HG03565 (cell line): Measurements from ENCODE around the gene AURKA.

Experiments used
- ATAC-seq: cut with Tn5 transposase; IDR thresholded peaks from one replicate; pipeline ENCODE4 v1.9.1; 2021; ENCODE audit warnings: mild to moderate bottlenecking, moderate library complexity; ENCODE audit not compliant: unreplicated experiment

AURKA gene

DNA sequence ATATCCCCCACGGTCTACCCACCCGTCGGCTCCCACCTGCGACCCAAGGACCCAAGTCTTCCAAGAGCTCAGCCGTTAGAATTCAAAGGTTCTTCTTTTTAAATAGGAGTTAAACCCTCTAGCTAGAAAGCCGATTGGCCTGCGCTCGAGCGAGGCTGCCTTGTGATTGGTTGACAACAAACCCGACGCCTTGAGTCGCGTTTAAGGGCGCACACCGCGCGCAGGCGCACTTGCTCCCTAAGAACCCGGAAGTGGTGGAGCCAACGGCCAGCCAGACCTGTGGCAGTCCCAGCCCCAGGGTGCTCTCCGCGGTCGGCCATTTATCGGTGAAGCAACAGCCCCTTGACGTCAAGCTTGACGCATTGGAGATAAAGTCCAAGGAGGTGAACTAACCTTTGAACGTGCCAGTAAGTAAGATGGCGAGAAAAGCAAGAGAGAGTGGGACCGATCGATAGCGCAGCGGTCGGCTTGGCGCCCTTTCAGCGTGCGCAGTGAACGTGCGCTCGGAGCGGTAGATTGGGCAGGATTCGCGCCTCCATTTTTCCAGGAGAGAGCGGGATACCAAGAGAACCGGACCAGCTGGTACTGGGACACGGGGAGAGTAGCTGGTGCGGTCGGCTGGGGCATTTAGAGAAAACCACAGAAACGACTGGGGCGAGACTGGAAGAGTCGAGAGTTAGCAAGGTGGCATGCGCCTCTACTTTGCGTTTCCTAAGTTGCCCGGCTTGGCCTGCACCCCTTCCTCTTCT, at the start of gene AURKA, which contains the start of gene CSTF1:
TSS of gene AURKA (minus strand) at position 84 of the 749 bp plus-strand sequence. CDS start 4,018 bp downstream, outside the sequence.
TSS of gene CSTF1 (plus strand) at position 514 of the 749 bp plus-strand sequence. CDS start 2,908 bp downstream, outside the sequence.
- ATAC-seq: peak; percentile 91

DNA sequence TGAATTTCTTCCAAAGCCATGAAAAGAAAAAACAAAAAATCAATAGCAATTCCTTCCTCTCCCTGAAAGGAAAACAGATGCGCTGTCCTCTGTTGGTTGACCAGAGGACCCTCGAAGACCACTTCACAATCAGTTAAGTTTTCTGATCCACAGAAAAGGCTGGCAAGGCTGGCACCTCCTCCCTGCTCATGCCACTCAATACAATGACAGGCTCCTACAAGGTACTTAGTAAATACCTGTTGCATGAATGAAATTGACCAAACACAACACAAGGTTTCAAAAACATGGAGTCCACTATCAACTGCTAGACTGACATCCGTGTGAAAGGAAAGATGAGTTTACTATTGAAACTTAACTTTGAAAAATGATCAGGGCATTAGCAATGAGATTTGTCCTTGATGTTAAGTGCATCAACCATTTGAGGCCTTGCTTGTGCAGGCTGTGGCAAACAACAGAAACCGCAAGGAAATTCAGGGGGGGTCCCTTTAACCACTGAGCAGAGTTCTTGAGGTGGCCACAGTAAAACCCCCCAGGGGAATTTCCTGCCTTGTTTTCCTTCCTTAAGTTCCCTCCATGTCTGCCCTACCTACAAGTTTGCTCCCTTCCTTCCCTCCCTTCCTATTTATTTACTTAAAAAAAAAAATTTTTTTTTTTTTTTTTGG, 48.5 kb upstream of the AURKA start:
- ATAC-seq: peak; percentile 60

DNA sequence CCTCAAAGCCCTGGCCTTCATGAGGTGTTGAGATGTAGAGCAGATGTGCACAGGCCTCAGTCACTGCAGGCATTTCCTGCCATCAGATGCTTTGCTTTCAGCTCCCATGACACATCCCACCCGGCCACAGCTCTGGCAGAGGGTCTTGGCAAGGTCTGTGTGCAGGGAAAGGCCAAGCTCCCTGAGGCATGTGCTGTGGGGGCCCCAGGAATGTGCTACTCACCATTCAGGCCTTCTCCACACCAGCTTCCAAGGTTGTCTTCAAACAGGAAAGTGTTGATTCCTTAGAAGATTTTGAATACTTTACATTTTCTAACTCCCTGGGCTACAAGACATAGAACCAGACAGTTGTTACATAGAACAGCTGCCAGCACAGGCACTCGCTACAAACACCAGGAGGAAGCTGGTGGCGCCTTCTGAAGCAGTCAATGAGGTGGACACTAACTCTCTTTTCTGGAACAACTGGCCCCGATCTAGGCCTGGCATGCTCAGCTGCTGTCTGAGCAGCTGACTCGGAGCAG, 47.8 kb upstream of the AURKA start:
- no peak for ATAC-seq

DNA sequence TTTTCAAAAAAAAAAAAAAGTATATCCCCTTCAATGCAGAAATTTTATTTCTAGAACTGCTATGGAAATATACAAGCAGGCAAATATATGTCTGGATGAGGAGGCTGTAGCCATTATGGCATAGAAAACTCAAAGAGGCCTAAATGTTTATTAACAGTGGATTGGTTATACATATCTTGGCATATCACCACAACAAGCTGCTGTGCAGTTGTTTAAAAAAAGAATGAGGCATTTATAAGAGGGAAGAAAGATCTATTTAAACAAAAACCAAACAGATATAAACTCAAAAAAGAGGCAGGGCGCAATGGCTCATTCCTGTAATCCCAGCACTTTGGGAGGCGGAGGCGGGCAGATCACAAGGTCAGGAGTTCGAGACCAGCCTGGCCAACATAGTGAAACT, 46.3 kb upstream of the AURKA start:
- ATAC-seq: no peak

DNA sequence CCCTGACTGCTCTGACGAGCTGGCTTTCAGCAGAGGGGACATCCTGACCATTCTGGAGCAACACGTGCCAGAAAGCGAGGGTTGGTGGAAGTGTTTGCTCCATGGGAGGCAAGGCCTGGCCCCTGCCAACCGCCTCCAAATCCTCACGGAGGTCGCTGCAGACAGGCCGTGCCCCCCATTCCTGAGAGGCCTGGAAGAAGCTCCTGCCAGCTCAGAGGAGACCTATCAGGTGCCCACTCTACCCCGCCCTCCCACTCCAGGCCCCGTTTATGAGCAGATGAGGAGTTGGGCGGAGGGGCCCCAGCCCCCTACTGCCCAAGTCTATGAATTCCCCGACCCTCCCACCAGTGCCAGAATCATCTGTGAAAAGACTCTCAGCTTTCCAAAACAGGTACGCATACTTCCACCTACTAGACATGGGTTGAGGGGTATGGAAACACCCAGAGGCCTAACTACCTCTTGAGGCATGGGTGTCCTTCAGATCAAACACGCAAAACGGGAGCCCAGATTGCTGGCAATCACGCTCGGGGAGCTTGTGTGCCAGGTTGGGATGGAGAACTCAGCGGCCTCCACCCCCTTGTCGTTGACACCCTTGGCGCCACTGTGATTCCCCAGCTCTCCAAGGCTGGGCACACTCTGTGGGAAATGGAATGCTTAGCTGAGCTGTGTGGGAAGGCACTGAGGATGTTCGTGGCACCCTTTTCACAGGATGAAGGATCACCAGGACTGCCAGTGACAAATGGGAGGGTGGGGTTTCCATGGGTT, 45.4 kb upstream of the AURKA start:
- no peak for ATAC-seq

DNA sequence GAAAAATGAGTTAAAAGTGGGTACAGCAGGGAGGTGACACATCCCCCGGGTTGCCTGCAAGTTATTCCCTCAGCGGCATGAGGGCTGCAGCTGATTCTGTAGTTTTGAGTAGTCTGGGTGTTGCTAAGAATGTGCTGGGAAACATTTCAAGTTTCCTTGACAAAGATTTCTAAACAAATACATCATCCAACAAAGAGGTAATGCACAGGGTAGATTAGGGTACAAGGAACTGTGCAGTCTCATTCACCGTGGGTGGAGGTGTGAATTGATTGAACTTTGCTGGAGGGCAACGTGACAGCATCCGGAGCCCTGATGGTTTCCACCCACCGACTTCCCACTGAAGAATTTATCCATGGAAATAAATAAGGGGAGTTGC, 41.9 kb upstream of the AURKA start:
- ATAC-seq: no peak

DNA sequence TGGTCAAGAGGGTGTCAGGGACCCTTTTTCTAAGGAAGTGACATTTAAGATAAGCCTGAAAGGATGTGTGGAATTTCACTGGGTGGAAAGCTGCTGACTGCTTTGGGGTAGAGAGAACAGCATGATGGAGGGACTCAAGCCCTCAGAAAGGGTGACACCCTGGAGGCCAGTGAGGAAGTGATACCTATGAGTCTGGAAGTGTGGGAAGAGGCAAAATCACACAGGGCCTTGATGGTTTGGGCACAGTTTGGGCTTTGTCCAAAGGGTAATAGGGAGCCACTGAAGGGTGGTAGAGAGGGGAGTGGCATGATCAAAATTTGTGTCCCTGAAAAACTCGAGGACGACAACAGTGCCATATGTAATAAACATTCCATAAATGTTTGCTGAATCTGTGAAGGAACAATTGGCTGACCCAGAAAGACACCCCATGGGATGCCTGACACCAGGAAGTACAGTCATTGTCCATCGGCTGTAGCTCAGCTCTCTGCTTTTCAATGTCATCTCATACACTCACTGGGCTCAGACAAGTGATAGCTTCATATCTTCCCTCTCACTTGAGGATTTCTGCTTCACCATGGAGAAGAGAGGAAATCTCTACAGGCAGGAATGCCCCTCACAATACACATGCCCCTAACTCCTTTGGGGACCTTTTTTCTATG, 41.3 kb upstream of the AURKA start:
- no peak for ATAC-seq

DNA sequence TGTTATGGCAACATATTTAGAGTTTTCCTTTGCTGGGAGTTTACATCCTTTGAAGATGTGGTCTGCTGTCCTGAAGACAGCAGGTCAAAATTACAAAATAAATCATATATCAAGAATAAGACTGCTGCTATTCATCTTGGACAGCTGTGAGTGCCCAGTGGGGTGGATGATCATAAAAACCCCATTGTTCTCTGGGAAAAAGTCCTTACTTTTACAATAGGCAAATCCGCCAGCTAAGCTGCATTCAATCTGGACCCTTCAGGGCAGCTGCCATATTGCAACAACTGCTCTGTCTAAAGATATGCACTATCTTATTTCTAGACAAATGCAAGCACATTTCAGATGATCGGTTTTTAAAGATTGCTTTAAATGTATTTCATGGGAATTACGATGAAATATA, 39.5 kb upstream of the AURKA start:
- ATAC-seq: no peak

DNA sequence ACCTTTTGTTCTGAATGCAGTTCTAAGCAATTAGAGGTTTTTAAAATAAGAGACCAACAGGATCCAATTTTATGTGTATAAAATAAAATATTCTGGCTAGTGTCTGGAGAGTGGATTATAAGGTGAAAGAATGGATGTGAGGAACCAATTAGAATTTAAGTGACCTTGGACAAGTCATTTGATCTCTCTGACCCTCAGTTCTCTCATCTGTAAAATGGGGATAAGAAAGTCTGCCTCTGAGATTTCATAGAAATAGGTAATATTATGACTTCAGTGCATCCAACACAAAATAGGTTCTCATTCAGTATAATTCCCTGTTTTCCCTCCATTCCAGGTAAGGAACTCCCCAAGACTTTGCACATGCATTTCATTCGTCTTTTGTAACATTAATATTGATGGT, 38.9 kb upstream of the AURKA start:
- no peak for ATAC-seq

DNA sequence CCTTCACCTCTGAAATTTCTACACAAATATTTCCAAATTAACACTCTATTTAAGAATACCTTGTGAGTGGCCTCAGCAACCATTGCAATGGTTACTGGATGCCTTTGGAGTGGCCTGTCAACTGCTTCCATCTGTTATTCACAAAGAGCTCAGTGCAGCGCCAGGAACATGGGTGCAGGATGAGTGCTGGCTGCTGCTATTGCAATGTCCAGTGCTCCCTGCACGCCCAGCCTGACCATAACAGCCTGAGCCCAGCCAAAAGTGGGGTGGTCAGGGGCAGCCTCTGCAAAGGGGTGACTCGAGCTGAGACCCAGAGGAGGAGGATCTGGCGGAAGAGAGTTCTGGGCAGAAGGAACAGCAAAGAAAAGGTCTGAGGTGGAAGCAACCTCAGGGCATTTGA, 38.4 kb upstream of the AURKA start:
- no peak for ATAC-seq

DNA sequence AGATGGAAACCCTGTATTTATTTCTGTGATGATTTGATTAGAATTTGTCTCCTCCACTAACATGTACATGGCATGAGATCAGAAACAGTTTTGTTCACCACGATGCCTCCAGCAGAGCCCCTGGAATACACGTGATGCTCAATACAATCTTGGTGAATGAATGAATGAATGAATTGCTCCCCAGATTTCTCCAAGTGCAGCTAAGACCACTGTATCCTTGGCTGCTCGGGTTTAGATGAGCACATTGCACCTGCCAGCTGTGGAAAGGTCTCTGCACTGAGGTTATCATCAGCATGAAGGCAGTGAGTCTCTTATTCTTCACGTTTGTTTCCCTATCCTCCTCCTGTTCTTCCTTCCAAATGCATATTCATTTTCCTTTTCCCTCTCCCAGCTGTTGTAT, 37.9 kb upstream of the AURKA start:
- ATAC-seq: no peak

DNA sequence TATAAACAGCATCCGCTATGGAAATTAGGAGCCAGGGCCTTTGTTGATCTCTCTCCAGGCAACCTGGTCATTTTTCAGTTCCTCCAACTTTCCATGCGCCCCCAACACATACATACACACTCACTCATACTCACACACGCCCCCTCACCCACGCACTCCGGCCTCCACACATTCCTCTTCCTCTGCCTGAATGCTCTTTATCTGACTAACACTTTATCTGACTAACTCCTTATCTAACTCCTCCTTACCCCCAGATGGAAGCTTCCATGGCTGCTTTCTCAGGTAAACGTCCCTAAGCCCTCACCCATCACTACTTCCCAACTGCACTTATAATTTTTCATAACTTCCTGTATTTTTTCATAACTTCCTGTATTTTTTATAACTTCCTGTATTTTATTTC, 37.5 kb upstream of the AURKA start:
- no peak for ATAC-seq

DNA sequence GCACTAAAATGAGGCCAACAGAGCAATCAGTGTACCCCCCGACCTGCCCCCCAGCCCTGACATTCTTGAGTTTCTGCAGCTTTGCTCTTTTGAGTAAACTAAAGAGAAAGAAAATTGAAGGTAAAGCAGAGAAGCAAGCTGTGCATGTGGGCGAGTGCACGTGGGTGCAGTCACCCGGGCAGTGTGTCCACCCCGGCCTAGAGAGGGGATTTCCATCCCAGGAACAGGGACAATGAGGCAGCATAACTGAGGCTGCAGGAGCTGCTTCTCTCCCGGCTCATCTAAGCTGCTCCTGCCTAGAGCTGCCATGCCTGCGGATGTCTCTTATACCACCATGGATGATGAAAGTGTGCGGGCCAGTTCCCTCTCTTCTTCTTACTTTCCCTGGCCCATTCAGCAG, 36.9 kb upstream of the AURKA start:
- ATAC-seq: no peak

DNA sequence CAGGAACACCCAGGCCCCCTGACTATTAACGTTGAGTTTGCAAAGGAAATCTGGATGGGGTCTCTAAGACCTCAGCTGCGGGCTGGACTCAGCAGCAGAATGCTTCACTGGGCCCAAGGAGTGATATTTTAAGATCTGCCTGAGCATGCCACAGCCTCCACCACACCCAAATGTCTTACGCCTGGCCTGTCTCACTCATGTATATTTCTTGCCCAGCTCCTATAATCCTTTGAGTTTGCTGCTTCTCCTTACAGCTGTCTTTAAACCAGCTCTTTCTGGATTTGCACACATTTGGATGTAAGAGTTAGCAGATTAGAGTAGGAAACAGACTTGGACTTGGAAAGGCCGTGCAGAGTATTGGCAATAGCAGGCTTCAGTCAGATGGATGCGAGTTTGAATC, 36.4 kb upstream of the AURKA start:
- no peak for ATAC-seq

DNA sequence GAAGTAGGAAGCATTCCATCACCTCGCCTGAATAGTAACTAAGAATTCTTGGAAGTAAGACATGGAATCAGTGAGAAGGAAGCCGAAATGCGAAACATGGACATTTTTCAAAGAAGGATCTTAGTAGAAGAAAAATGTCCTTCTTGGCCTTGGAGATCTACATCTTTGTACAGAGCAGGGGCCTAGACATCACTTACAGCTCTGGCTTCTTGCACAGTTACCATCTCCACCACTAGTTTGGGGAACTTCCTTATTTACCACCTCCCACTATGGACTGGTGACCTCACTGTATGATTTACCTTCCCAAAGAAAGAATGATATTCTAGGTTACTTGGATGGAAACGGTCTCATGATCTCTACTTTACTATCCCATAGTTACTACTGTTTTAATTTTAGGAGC, 35.8 kb upstream of the AURKA start:
- ATAC-seq: no peak

DNA sequence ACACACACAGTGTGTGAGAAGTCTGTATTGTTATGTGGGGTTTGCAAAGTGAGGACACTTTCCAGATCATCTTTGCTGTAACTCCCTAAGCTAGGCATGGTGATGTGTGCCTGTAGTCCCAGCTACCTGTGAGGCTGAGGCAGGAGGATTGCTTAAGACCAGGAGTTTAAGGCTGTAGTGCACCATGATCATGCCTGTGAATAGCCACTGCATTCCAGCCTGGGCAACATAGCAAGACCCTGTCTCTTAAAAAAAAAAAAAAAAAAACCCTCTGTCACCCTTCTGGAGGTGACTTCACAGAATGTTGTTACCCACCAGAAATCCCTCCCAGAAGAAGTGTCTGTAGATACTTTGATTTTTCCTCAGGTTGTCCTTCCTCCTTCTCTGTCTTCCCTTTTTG, 34.9 kb upstream of the AURKA start:
- ATAC-seq: no peak

DNA sequence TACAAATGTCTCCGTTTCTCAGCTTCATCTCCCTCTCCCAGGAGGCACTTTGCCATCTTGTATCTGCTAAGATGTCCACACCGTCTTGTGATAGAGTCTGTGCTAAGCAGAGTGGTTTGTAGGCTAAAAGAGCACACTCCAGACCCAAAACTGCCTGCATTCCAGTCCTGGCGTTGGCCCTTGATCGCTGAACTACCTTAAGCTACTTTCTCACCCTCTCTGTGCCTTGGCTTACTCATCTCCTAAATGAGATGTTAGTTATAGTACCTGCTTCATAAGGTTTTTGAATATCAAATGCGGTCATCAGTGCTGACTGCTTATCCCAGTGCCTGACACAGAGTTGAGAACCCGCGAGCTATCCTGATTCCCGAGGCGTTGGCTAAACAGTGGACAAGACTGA, 34.0 kb upstream of the AURKA start:
- ATAC-seq: no peak

DNA sequence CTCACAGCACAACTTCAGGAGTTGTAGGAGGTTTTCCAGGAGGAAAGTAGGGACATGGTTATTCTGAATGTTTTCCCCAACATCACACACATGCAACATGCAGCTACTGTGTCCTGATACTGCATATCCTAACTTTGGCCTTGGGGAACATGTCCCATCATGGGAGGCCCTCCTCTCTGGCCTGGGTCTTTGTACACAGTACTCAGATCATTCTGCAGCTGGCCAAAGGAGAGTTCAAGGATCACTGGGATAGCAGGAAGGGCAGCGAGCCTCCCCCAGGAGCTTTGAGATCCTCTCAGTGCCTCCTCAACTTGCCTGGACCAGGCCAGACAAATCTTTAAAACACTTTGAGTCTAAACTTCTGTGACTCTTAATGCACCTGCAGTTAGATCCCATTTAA, 32.9 kb upstream of the AURKA start:
- ATAC-seq: no peak

DNA sequence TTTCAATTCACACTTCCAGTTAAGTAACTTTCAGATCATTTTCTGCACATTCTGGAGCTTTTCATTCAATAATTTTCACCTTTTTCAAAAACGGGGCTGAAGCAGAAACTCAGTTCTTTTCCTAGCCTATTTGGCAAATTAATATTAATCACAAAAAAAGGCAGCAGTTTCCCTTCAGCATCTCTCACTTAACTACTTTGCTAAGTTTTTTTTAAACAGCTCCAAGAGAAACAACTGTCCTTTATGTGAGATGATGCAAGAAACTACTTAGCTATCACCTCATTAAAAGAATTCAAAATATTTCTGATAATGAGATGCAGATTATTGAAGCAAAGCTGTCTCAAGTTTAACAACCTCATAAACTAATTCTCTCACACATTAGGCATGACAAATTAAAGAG, 31.9 kb upstream of the AURKA start:
- ATAC-seq: no peak

DNA sequence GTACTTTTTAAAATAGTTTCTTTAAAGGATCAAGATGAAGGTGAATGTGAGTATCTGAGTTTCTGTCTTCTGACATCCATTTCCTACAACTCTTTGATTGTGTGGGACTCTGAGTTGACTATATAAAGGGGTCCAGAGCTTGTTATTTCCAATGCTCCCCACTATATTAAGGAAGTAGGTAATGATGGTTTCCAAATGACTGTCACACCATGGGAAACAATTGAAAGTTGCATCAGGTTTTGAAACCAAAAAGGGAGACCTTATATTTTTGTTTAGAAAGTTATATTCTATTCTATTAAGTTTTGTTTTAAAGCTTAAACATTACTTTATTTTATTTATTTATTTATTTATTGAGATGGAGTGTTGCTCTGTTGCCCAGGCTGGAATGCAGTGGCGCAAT, 31.2 kb upstream of the AURKA start:
- no peak for ATAC-seq

DNA sequence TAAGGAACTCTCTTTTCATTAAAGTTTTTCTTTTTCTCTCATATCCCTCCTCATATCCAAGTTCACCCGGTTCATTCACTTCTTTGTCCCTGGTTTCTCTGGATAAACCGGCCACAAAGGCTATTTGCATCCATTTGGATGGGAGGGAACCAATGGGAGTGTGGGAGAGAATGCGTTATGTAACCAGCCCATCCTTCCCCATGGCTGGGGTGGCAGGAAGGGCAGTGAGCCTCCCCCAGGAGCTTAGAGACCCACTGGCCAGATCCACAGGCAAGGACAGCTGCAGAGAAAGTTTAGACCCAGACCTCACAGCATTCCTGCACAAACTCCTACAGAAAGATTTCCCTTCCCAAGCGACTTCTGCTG, 30.8 kb upstream of the AURKA start:
- no peak for ATAC-seq
